Stimulated activated naive CD8-positive, alpha-beta T cell treated with anti-CD3 and anti-CD28 coated beads, Interleukin-15, Interleukin-2, amounts not matched to agents 100 ng/mL and 50 ng/mL, for 24 hours (primary cell): ENCODE data around the gene IGSF11.
"Not testable (repeated sequence)": the region's sequence is repeated elsewhere in the genome, so short reads cannot be mapped to it uniquely, and the experiment has no call there.

ENCODE experiments used
- H3K27ac Mint-ChIP-seq: one replicate; pipeline ENCODE4 v1.8.0; 2021; ENCODE audit warnings: mild to moderate bottlenecking, mixed read lengths
- H3K27me3 Mint-ChIP-seq: one replicate; pipeline ENCODE4 v1.8.0; 2021; ENCODE audit warnings: mixed read lengths
- H3K36me3 Mint-ChIP-seq: one replicate; pipeline ENCODE4 v1.8.0; 2021; ENCODE audit warnings: low read depth, mixed read lengths
- H3K4me1 Mint-ChIP-seq: one replicate; pipeline ENCODE4 v1.8.0; 2021; ENCODE audit warnings: low read depth, mixed read lengths
- H3K4me3 Mint-ChIP-seq: one replicate; pipeline ENCODE4 v1.8.0; 2021; ENCODE audit warnings: mild to moderate bottlenecking, mixed read lengths
- H3K9me3 Mint-ChIP-seq: one replicate; pipeline ENCODE4 v1.8.0; 2021; ENCODE audit warnings: mixed read lengths

The IGSF11 gene

DNA sequence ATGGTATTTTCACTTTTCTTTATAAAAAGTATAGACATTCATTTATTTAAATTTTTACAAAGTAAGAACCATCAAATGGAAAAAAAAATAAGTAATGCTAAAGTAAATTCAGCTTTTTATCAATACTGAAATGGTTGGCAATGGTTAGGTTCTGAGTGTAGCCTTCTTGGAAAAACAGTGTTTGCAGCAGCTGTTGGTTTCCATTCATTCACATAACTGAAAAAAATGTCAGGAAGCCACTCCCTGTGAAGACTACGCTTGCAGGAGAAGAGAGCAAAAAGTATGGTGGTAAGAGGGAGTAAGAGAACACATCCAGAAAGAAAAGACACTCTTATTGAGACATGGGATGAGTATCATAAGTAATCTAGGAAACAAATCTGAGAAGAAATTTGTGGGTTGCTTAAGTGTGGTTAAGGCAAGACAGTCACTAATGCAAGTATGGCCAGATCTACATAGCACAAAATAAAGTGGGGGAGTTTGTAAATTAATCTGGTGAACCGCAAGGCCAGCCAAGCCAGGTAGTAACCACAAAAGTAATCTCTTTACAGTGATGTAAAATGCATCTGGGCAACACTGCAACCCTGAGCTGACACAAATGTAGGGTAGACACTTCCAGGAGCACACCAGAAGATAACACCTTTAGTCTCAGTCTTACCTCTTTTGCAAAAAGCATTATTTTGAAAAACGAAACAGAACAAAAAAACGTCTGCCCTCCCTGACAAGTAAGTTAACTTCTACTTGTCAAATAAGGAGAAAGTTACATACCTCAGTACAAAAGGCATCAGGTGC is 133.7 kb downstream of the IGSF11 start:
- no peaks in the 10 kb centered on the region for H3K27me3 Mint-ChIP-seq
- H3K27ac Mint-ChIP-seq, result no peak overlapping the region
- no peaks in the 10 kb centered on the region for H3K9me3 Mint-ChIP-seq
- H3K4me3 Mint-ChIP-seq, result no peak overlapping the region
- no peaks in the 10 kb centered on the region for H3K36me3 Mint-ChIP-seq
- peaks cover 3% of the 10 kb centered on the region for H3K4me1 Mint-ChIP-seq

DNA sequence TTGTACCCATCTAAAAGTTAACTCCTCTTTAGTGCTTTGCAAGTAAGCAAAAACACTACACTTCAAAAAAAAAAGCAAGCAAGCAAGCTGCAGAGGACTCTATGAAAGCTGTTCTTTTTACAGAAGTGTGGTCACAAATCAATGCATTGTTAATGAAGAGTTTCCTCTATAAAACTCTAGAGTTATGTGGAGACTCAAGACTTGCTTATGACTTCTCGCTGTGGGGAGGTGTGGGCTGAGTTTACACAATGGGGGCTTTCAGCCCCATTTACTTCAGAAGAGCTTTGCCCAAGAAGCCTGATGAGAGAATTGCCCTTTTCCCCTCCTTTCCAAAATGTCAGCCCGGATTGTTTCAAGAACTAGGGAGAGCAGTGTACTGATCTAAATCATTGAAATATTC is 144.4 kb downstream of the IGSF11 start:
- Mint-ChIP-seq H3K9me3 (no peaks in the 10 kb centered on the region), H3K4me1 (no peaks in the 10 kb centered on the region), H3K27me3 (peaks cover 17% of the 10 kb centered on the region), H3K36me3 (no peaks in the 10 kb centered on the region), H3K4me3 (no peak overlapping the region), H3K27ac (no peak overlapping the region)

DNA sequence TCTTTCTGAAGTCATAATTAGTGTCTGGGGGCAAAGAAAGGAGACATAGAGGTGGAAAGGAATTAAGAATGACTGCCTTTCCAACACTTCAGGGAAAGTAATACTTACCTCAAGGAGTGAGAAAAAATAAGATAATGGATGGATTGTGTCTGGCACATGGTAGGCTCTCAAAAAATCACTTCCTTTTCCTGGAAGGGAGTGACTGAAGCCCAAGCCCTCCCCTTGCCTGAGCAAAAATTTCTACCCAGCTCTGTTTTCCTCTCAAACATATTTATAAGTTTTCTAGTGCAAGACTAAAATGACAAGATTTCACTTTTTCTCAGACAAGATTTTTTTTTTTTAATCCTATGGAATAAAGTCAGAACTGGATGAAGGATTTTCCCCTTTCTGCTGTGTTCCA is 145.0 kb downstream of the IGSF11 start:
- H3K9me3 Mint-ChIP-seq, result no peaks in the 10 kb centered on the region
- H3K4me3 Mint-ChIP-seq, result no peak overlapping the region
- no peaks in the 10 kb centered on the region for H3K4me1 Mint-ChIP-seq
- peaks cover 17% of the 10 kb centered on the region for H3K27me3 Mint-ChIP-seq
- H3K36me3 Mint-ChIP-seq, result no peaks in the 10 kb centered on the region
- no peak overlapping the region for H3K27ac Mint-ChIP-seq

DNA sequence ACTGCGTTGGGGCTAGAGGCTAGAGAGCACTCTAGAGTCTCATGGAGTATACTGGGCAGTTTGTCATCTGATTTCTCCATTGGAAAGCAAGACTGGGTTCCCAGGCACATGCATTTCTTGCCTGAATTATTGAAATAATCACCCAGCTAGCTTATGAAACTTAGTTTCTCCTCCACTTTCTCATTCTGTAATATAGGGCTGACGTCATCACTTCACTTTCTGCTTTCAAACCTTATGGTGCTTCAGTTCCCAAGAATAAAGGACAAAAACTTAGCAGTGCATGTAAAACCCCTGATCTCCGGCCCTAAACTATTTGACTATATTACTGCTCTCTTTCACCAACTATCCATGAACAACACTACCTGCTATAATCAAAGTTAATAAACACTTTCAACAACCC is 147.9 kb downstream of the IGSF11 start:
- Mint-ChIP-seq H3K4me1 (no peaks in the 10 kb centered on the region), H3K9me3 (no peaks in the 10 kb centered on the region), H3K4me3 (no peak overlapping the region), H3K27ac (no peak overlapping the region), H3K36me3 (no peaks in the 10 kb centered on the region), H3K27me3 (peaks cover 14% of the 10 kb centered on the region)

DNA sequence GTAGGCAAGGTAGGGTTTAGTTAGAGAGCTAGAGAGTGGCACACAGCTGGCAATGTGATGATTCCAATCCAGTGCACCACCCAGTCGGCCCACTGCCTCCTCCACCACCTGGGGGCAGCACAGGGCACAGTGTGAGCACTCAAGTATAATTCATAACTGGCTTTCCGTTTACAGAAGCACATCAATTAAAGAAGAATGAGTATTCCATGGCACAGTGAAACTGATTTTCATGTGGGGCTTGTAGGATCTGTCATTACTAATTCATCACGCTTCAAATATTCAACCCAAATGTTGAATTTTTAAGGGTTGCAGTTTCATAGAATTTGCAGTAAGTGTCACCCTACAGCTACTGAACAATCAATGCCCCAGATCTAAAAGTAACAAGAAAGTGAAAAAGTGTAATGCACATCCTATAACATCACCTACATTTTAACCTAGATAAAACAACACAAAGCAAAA is 149.9 kb downstream of the IGSF11 start:
- no peak overlapping the region for H3K4me3 Mint-ChIP-seq

DNA sequence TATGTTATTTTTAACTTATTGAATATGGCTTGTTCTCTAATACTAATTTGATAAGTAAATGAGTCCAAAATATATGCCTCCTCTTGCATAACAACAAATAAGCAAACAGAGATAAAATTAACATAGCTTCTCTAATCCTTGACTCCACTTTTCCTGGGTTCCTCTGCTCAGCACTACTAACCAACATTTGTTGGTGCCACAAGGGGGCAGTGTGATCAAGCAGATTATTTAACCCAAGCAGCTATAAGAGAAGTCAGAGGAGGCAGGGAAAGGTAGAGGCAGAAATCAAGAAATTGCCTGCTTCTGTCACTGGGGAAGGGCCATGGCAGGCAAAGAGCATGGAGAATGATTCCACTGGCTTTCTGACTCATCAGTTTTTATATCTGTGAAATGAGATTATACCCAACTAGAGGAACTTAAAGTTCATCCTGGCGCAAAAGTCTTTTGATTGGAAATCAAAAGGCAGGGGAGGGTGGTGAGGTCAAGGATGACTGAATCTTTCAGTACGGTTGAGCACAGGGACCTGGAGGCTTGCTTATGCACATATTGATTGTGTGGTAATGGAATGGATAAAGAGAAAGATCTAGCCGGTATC is 152.2 kb downstream of the IGSF11 start:
- Mint-ChIP-seq H3K36me3 (no peaks in the 10 kb centered on the region), H3K4me3 (no peak overlapping the region)

More for the DNA sequence above, 149.9 kb downstream of the IGSF11 start:
- H3K9me3 Mint-ChIP-seq, result no peaks in the 10 kb centered on the region
- H3K27me3 Mint-ChIP-seq, result peaks cover 12% of the 10 kb centered on the region
- H3K27ac Mint-ChIP-seq, result no peak overlapping the region
- H3K4me1 Mint-ChIP-seq, result no peaks in the 10 kb centered on the region
- H3K36me3 Mint-ChIP-seq, result no peaks in the 10 kb centered on the region

DNA sequence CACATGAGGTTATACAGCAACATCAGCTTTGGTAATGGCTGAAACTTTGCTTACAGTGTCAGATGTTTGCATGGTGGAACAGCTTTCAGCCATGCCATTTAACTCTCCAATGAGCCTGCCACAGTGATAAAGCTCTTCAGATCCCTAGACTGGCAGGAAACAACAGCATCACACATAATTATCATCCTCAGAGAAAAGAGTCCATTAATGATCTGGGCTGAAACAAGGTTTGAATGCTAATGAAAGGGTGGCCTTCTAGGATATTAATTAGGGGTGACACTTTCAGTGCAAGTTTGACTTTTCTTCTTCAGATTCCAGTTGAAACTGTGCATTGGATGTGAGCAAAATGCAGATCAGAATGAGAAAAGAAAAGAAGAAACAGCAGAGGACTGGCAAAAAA is 166.6 kb downstream of the IGSF11 start:
- Mint-ChIP-seq H3K4me3 (no peak overlapping the region), H3K4me1 (no peaks in the 10 kb centered on the region), H3K36me3 (no peaks in the 10 kb centered on the region), H3K27me3 (peaks cover 30% of the 10 kb centered on the region), H3K9me3 (peaks cover 12% of the 10 kb centered on the region), H3K27ac (no peak overlapping the region)

More for the DNA sequence above, 152.2 kb downstream of the IGSF11 start:
- no peak overlapping the region for H3K27ac Mint-ChIP-seq
- H3K9me3 Mint-ChIP-seq, result no peaks in the 10 kb centered on the region
- H3K27me3 Mint-ChIP-seq, result peaks cover 12% of the 10 kb centered on the region
- H3K4me1 Mint-ChIP-seq, result no peaks in the 10 kb centered on the region

DNA sequence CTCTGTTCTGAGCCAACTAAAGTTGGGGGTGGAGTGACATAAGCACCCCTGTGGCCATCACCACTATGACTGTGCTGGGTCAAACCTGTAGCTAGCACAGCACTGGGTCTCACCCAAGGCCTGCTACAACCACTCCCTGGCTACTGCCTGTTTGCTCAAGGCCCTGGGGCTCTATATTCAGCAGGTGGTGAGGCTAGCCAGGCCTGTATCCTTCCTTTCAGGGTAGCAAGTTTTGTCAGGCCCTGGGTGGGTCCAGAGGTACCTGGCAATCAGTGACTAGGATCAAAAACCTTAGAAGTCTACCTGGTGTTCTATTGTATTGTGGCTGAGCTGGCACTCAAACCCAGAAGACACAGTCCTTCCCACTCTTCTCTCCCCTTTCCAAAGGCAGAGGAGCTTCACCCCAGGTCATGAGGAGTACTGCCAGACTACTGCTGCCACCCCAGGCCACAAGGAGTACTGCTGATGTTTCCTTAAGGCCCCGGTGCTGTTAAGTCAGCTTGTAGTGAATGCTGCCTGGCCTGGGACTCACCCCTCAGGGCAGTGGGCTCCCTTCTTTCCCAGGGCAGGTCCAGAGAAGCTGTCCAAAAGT is 170.8 kb downstream of the IGSF11 start:
- Mint-ChIP-seq H3K27ac (no peak overlapping the region), H3K9me3 (peaks cover 3% of the 10 kb centered on the region), H3K36me3 (no peaks in the 10 kb centered on the region), H3K4me3 (no peak overlapping the region), H3K27me3 (peaks cover 15% of the 10 kb centered on the region), H3K4me1 (no peaks in the 10 kb centered on the region)

DNA sequence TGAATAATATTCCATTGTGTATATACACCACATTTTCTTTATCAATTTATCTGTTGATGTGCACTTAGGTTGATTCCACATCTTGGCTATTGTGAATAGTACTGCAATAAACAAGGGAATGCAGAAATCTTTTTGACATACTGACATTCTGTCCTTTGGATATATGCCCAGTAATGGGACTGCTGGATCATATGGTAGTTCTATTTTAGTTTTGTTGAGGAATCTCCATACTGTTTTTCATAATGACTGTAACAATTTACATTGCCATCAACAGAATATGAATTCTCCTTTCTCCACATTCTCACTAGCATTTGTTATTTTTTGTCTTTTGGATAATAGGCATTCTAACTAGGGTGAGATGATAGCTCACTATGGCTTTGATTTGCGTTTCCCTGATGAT is 174.7 kb downstream of the IGSF11 start:
- Mint-ChIP-seq H3K27ac (no peak overlapping the region), H3K9me3 (peaks cover 11% of the 10 kb centered on the region), H3K4me3 (no peak overlapping the region), H3K36me3 (no peaks in the 10 kb centered on the region), H3K4me1 (no peaks in the 10 kb centered on the region), H3K27me3 (peaks cover 11% of the 10 kb centered on the region)

DNA sequence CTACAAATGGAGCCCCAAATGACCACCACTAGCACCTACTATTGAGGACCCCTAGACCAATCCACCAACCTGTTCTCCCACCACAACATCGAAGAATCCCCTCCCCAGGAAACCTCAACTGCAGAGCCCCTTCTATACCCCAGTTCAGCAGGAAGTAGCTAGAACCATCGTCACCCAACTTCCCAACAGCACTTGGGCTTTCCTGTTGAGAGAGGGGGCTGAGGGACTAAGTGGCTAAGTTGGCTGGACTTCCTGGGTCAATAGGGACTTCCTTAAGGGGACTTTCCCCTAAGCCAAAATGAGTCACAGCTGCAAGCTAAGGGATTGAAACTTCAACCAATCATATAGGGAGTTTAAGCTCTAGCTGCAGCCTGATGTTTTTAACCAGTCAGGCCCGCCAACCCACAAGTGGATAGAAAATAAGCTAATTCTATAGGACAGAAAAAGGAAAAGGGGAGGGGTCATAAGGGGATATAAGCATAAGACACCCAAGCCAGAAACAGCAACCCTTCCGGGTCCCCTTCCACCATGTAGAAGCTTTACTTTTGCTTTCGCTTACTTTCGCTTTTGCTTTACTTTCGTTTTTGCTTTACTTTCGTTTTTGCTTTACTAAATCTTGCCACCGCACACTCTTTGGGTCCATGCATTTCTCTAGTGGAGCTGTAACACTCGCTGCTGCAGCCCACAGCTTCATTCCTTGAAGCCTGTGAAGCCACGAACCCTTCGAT is 183.0 kb downstream of the IGSF11 start:
- H3K4me1 Mint-ChIP-seq, H3K27me3 Mint-ChIP-seq, H3K36me3 Mint-ChIP-seq, H3K27ac Mint-ChIP-seq: not testable (repeated sequence)
- Mint-ChIP-seq H3K9me3 (peaks cover 12% of the 10 kb centered on the region), H3K4me3 (peak overlapping the region; percentile 44)

DNA sequence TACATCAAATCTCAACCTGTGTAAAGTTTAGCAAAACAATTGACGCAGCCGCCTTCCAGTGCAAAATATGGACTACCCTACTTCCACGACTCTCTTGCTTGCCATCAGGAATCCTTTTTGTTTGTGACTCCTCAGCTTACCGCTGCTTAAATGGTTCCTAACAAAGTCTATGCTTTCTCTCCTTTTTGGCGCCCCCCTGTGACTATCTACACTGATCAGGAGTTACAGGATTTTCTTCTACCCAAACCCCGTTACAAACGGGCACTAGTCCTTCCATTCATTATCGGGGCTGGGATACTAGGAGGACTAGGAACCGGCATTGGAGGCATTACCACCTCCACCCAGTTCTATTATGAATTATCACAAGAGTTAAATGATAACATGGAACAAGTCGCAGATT is 184.0 kb downstream of the IGSF11 start:
- H3K27ac Mint-ChIP-seq, result no peak overlapping the region
- H3K36me3 Mint-ChIP-seq, result no peaks in the 10 kb centered on the region
- peaks cover 7% of the 10 kb centered on the region for H3K27me3 Mint-ChIP-seq
- peaks cover 4% of the 10 kb centered on the region for H3K4me1 Mint-ChIP-seq
- H3K9me3 Mint-ChIP-seq, result peaks cover 10% of the 10 kb centered on the region
- no peak overlapping the region for H3K4me3 Mint-ChIP-seq
